ENCODE measurements around the gene ZIC4. TPM values are rescaled to one million over a fixed set of nuclear protein-coding genes. Genes with fewer than 3 reads are reported as not detected.

ZIC4 gene
- total and polyA plus RNA-seq, 4 donors, result 0.06 TPM; not detected in 3

GRCh38 chr3:147359177-147360050, 46.9 kb downstream of the ZIC4 start:
- H3K4me1 ChIP-seq (ENCODE audit: control insufficient read depth in 4 of 4, insufficient read depth in 4 of 4, low read length in 3 of 4), result no peaks in the 10 kb centered on the region
- WGBS, result 6% methylated on average over 45 of the region's 45 CpGs
- peaks cover 0 to 4% (median 0%) of the 10 kb centered on the region in 4 donors for H3K9me3 ChIP-seq (ENCODE audit: control insufficient read depth in 4 of 4, low read length in 3 of 4)
- no peak overlapping the region for H3K9ac ChIP-seq (ENCODE audit: low read depth in 1 of 2, low read length in 2 of 2)
- TF ChIP-seq GABPA (IDR thresholded peaks at IDR 0.05 in 1 of 2, conservative IDR thresholded peaks at IDR 0.05 in 1 of 2), result no peak
- no peak for TF ChIP-seq RAD21 (IDR thresholded peaks at IDR 0.05)
- TF ChIP-seq JUND (IDR thresholded peaks at IDR 0.05), result no peak
- no peak for TF ChIP-seq HNF4G (IDR thresholded peaks at IDR 0.05)
- no peak for TF ChIP-seq REST (IDR thresholded peaks at IDR 0.05)
- no peak for TF ChIP-seq NR2F2 (IDR thresholded peaks at IDR 0.05)
- no peak for TF ChIP-seq ATF3 (IDR thresholded peaks at IDR 0.05)
- no peak for TF ChIP-seq SP1 (IDR thresholded peaks at IDR 0.05)
- no peak for TF ChIP-seq EGR1 (IDR thresholded peaks at IDR 0.05; ENCODE audit: low read depth in 2 of 2)
- no peak for TF ChIP-seq RXRA (IDR thresholded peaks at IDR 0.05)
- TF ChIP-seq FOXA2 (IDR thresholded peaks at IDR 0.05), result no peak
- no peak for TF ChIP-seq TAF1 (conservative IDR thresholded peaks at IDR 0.05)
- no peak for TF ChIP-seq FOXA1 (IDR thresholded peaks at IDR 0.05)
- TF ChIP-seq MAX (IDR thresholded peaks at IDR 0.05), result no peak
- no peak for TF ChIP-seq HNF4A (conservative IDR thresholded peaks at IDR 0.05)
- TF ChIP-seq ZBTB33 (IDR thresholded peaks at IDR 0.05), result no peak
- peaks cover 3 to 56% (median 24%) of the 10 kb centered on the region in 4 donors for H3K27me3 ChIP-seq (ENCODE audit: control insufficient read depth in 4 of 4, insufficient read depth in 4 of 4, low read length in 3 of 4)
- H3K4me3 ChIP-seq (ENCODE audit: low read depth in 1 of 3, low read length in 3 of 3), result no peak overlapping the region
- H3K27ac ChIP-seq (ENCODE audit: low read depth in 1 of 2, low read length in 2 of 2), result no peak overlapping the region
- no peak for DNase-seq (ENCODE audit: low spot score)
- no peaks in the 10 kb centered on the region for H3K36me3 ChIP-seq (ENCODE audit: control insufficient read depth in 4 of 4, insufficient read depth in 3 of 4, low read depth in 1 of 4, low read length in 3 of 4)
